ENCODE measurements around the gene IFT88.

DNA sequence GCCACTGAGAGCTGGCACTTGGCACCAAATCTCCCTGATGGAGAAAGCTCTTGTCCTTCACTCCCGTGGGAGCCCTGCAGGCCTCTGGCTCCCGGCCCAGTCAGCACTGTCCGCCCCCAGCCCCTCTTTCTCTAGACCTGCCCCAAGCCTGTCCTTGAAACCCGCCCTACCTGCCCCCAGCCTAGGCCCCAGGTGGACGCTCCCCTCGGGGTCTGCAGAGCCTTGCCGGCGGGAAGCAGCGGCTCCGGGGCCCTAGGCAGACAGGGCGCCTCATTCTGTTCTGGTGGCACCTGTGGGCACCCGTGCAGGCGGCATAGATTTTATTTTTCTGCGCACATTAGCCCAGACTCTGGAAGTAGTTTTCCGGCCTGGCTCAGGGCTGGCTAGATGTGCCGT, 154.1 kb downstream of the IFT88 start:
- TF ChIP-seq, protein P1, sequence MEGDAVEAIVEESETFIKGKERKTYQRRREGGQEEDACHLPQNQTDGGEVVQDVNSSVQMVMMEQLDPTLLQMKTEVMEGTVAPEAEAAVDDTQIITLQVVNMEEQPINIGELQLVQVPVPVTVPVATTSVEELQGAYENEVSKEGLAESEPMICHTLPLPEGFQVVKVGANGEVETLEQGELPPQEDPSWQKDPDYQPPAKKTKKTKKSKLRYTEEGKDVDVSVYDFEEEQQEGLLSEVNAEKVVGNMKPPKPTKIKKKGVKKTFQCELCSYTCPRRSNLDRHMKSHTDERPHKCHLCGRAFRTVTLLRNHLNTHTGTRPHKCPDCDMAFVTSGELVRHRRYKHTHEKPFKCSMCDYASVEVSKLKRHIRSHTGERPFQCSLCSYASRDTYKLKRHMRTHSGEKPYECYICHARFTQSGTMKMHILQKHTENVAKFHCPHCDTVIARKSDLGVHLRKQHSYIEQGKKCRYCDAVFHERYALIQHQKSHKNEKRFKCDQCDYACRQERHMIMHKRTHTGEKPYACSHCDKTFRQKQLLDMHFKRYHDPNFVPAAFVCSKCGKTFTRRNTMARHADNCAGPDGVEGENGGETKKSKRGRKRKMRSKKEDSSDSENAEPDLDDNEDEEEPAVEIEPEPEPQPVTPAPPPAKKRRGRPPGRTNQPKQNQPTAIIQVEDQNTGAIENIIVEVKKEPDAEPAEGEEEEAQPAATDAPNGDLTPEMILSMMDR (IDR thresholded peaks at IDR 0.05; ENCODE audit: insufficient read depth, low read length, poor library complexity, severe bottlenecking), result no peak
- no peak for TF ChIP-seq EZH2phosphoT487 (conservative IDR thresholded peaks at IDR 0.05; ENCODE audit: low read length)

Measured in SU-DHL-6 (cell line).